Mesangial cell (primary cell): ENCODE measurements around the gene RNF138. TPM values are rescaled to one million over a fixed set of nuclear protein-coding genes. Genes with fewer than 3 reads are reported as not detected.

ENCODE experiments used
- total RNA-seq: library from RNA; depleted of rRNA; stranded (reverse); fragments of >200 nt; gene quantifications from 2 replicates; pipeline ENCODE4 v1.2.3, GENCODE V29; 2015

Gene RNF138, protein sequence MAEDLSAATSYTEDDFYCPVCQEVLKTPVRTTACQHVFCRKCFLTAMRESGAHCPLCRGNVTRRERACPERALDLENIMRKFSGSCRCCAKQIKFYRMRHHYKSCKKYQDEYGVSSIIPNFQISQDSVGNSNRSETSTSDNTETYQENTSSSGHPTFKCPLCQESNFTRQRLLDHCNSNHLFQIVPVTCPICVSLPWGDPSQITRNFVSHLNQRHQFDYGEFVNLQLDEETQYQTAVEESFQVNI
- total RNA-seq = 21.9 and 23.3 TPM in 2 replicates

DNA sequence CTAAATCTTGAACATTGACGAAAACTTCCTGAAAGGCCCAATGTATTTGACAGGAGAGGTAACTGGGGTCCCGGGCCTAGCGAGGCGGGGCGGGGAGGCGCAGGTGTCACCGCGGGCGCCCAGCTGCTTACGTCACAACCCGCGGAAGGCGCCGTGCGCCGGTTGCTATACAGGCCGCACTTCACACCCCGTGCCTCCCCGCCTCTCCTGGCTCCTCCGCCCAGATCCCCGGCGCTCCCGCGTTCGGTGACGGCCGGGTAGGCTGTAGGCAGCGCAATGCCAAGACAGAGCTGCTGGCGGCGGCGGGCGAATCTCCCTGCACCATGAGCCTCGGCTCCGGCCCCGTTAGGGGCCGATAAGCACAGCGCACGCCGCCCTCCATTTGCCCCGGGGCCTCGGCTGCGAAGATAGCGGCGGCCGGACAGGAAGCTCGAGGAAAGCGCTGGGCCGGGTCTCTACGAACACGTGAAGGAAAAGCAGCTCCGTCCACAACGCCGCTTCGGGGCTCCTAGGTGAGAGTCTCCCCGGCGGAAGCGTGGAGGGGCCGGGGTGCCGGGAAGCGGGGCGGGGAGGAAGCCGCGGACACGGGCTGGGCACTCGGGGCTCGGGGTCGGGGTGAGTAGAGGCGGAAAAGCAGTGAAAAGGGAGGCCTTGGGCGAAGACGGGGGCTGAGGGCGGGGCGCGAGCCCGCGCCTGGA lies at the start of gene RNF138:
RNF138 (plus strand) TSS at position 151 of the 698 bp plus-strand sequence. CDS start 903 bp downstream, outside the sequence.

Other genes starting within 250 kb of the RNF138 start
- 17.1 and 20.2 TPM in 2 replicates for gene TRAPPC8, start 148.7 kb upstream of the RNF138 start, total RNA-seq
- gene RNF125, start 73.0 kb upstream of the RNF138 start, total RNA-seq = 0.33 and 1.8 TPM in 2 replicates
- not detected in 2 replicates for gene MEP1B, start 98.2 kb downstream of the RNF138 start, total RNA-seq